ENCODE data around the gene DOK6. TPM values are rescaled to one million over a fixed set of nuclear protein-coding genes. Genes with fewer than 3 reads are reported as not detected.

Gene DOK6
- total and polyA plus RNA-seq, 2 experiments from 2014 or later = 0.29 to 0.42 TPM

DNA sequence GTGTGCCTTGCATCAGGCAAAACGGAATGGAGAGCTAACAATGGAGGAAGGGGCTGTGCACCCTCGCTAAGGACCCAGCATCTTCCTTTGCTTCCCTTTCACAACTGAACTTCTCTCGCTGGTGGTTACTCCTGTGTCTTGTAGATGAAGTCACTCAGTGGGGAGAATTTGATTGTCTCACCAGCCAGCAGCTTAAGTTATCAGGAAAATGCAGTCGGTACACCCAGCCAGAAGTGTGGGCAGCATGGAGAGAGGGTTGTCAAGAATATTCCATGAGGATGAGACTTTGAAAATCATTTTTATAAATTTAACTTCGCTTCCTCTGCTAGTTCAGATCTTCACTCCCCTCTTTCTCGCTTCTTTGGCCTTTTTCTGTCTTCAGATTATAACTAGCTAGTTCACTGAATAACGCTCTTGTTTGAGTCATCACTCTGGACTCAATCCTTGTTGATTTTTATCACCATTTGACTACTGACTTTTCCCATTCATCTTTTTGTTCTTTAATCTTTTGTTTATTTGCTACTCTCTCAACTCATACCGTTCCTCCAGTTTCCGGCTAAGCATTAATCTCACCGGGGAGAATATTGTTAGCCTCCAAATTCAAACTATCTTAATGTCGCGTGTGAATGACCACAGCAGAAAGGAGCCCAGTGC is 325.3 kb downstream of the DOK6 start (continued):
- TF ChIP-seq, protein P1, sequence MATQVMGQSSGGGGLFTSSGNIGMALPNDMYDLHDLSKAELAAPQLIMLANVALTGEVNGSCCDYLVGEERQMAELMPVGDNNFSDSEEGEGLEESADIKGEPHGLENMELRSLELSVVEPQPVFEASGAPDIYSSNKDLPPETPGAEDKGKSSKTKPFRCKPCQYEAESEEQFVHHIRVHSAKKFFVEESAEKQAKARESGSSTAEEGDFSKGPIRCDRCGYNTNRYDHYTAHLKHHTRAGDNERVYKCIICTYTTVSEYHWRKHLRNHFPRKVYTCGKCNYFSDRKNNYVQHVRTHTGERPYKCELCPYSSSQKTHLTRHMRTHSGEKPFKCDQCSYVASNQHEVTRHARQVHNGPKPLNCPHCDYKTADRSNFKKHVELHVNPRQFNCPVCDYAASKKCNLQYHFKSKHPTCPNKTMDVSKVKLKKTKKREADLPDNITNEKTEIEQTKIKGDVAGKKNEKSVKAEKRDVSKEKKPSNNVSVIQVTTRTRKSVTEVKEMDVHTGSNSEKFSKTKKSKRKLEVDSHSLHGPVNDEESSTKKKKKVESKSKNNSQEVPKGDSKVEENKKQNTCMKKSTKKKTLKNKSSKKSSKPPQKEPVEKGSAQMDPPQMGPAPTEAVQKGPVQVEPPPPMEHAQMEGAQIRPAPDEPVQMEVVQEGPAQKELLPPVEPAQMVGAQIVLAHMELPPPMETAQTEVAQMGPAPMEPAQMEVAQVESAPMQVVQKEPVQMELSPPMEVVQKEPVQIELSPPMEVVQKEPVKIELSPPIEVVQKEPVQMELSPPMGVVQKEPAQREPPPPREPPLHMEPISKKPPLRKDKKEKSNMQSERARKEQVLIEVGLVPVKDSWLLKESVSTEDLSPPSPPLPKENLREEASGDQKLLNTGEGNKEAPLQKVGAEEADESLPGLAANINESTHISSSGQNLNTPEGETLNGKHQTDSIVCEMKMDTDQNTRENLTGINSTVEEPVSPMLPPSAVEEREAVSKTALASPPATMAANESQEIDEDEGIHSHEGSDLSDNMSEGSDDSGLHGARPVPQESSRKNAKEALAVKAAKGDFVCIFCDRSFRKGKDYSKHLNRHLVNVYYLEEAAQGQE (IDR thresholded peaks at IDR 0.05; ENCODE audit: unreplicated experiment) = no peak
- TF ChIP-seq POLR2AphosphoS5 (IDR thresholded peaks at IDR 0.05; ENCODE audit: low read depth) (no peak), NANOG (IDR thresholded peaks at IDR 0.05; ENCODE audit: borderline replicate concordance) (no peak)

DNA sequence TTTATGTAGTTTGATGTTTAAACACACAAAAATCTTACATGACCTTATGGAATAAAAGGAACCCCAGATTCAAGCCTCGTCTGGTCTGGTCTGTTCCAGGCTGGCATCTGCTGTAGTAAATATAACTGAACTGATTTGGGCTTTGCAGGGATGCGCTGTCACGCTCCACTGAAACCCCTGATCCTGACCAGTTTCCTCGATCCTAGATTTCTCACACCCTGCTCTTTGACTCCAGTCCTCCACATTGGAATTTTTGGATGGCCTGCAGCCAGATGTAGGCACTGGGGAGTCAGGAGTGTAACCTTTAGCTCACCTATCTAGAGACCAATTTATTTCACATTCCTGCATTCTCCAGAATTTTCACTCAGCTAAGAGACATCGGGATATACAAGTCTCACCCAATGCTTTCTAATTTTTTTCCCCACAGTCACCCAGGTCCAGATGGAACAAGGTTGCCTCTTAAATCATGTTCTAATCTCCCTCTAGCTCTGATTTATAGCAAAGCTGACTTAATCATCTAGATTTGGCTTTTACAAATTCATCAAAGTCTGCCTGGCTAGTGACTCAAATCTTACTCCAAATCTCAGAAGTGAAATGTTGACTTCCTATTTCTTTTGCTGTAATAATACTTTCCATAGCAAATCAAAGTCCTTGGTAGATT is 327.4 kb downstream of the DOK6 start:
- peak; percentile 10 for DNase-seq (ENCODE audit: low spot score)
- Mint-ChIP-seq H3K9me3 (no peaks in the 10 kb centered on the region), H3K36me3 (ENCODE audit: low read depth) (no peaks in the 10 kb centered on the region), H3K4me1 (peaks cover 14% of the 10 kb centered on the region), H3K4me3 (no peak overlapping the region), H3K27me3 (ENCODE audit: insufficient read depth, low read depth, poor library complexity) (no peaks in the 10 kb centered on the region), H3K27ac (no peak overlapping the region)
- no peaks in the 10 kb centered on the region for H3K4me1 ChIP-seq (ENCODE audit: insufficient read depth)
- ATAC-seq = no peak
- H4K20me1 ChIP-seq (replicated peaks; ENCODE audit: insufficient read depth) = no peaks in the 10 kb centered on the region
- H2AFZ ChIP-seq = no peak overlapping the region
- no peak overlapping the region for H3K4me2 ChIP-seq
- H3K9me2 ChIP-seq (ENCODE audit: insufficient read depth) = no peaks in the 10 kb centered on the region
- H3K36me3 ChIP-seq (ENCODE audit: insufficient read depth) = no peaks in the 10 kb centered on the region
- H3F3A ChIP-seq (replicated peaks; ENCODE audit: low read depth) = no peaks in the 10 kb centered on the region
- H3K79me2 ChIP-seq (replicated peaks; ENCODE audit: insufficient read depth) = no peaks in the 10 kb centered on the region
- no peak overlapping the region for H3K27ac ChIP-seq (ENCODE audit: low read depth)
- H3K4me3 ChIP-seq = no peak overlapping the region
- no peaks in the 10 kb centered on the region for H3K27me3 ChIP-seq (ENCODE audit: insufficient read depth)
- TF ChIP-seq NANOG (IDR thresholded peaks at IDR 0.05; ENCODE audit: borderline replicate concordance) (no peak), STAT1 (IDR thresholded peaks at IDR 0.05; ENCODE audit: unreplicated experiment) (no peak)

DNA sequence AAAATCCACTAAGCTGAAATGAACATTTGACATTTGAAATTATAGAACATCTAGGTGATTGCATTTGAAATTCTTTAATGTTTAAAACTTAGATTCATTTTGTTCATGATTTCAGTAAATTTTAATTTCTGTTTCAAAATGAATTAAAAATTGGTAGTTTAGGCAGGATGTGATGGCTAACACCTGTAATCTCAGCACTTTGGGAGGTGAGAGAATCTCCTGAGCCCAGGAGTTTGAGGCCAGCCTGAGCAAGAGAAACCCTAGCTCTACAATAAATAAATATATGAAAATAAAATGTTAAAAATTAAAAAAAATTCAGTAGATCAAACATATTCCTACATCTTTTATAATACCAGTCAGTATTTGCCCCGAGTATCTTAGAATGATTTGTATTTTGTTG is 330.0 kb downstream of the DOK6 start:
- no peaks in the 10 kb centered on the region for H3K9me2 ChIP-seq (ENCODE audit: insufficient read depth)
- H3F3A ChIP-seq (replicated peaks; ENCODE audit: low read depth) = no peaks in the 10 kb centered on the region
- no peak overlapping the region for H3K27ac ChIP-seq (ENCODE audit: low read depth)
- peaks cover 7% of the 10 kb centered on the region; the same call in 2 of the 3 replicates for H3K36me3 Mint-ChIP-seq (ENCODE audit: low read depth)
- H3K79me2 ChIP-seq (replicated peaks; ENCODE audit: insufficient read depth) = no peaks in the 10 kb centered on the region
- H3K36me3 ChIP-seq (ENCODE audit: insufficient read depth) = no peaks in the 10 kb centered on the region
- no peak overlapping the region for H3K4me3 Mint-ChIP-seq
- H3K4me3 ChIP-seq = no peak overlapping the region
- TF ChIP-seq EZH2 (IDR thresholded peaks at IDR 0.05; ENCODE audit: low read depth, unreplicated experiment) = no peak
- TF ChIP-seq, protein P2, sequence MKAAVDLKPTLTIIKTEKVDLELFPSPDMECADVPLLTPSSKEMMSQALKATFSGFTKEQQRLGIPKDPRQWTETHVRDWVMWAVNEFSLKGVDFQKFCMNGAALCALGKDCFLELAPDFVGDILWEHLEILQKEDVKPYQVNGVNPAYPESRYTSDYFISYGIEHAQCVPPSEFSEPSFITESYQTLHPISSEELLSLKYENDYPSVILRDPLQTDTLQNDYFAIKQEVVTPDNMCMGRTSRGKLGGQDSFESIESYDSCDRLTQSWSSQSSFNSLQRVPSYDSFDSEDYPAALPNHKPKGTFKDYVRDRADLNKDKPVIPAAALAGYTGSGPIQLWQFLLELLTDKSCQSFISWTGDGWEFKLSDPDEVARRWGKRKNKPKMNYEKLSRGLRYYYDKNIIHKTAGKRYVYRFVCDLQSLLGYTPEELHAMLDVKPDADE (IDR thresholded peaks at IDR 0.05) = no peak
- no peak for TF ChIP-seq POLR2AphosphoS5 (IDR thresholded peaks at IDR 0.05; ENCODE audit: low read depth)
- TF ChIP-seq, protein P3, sequence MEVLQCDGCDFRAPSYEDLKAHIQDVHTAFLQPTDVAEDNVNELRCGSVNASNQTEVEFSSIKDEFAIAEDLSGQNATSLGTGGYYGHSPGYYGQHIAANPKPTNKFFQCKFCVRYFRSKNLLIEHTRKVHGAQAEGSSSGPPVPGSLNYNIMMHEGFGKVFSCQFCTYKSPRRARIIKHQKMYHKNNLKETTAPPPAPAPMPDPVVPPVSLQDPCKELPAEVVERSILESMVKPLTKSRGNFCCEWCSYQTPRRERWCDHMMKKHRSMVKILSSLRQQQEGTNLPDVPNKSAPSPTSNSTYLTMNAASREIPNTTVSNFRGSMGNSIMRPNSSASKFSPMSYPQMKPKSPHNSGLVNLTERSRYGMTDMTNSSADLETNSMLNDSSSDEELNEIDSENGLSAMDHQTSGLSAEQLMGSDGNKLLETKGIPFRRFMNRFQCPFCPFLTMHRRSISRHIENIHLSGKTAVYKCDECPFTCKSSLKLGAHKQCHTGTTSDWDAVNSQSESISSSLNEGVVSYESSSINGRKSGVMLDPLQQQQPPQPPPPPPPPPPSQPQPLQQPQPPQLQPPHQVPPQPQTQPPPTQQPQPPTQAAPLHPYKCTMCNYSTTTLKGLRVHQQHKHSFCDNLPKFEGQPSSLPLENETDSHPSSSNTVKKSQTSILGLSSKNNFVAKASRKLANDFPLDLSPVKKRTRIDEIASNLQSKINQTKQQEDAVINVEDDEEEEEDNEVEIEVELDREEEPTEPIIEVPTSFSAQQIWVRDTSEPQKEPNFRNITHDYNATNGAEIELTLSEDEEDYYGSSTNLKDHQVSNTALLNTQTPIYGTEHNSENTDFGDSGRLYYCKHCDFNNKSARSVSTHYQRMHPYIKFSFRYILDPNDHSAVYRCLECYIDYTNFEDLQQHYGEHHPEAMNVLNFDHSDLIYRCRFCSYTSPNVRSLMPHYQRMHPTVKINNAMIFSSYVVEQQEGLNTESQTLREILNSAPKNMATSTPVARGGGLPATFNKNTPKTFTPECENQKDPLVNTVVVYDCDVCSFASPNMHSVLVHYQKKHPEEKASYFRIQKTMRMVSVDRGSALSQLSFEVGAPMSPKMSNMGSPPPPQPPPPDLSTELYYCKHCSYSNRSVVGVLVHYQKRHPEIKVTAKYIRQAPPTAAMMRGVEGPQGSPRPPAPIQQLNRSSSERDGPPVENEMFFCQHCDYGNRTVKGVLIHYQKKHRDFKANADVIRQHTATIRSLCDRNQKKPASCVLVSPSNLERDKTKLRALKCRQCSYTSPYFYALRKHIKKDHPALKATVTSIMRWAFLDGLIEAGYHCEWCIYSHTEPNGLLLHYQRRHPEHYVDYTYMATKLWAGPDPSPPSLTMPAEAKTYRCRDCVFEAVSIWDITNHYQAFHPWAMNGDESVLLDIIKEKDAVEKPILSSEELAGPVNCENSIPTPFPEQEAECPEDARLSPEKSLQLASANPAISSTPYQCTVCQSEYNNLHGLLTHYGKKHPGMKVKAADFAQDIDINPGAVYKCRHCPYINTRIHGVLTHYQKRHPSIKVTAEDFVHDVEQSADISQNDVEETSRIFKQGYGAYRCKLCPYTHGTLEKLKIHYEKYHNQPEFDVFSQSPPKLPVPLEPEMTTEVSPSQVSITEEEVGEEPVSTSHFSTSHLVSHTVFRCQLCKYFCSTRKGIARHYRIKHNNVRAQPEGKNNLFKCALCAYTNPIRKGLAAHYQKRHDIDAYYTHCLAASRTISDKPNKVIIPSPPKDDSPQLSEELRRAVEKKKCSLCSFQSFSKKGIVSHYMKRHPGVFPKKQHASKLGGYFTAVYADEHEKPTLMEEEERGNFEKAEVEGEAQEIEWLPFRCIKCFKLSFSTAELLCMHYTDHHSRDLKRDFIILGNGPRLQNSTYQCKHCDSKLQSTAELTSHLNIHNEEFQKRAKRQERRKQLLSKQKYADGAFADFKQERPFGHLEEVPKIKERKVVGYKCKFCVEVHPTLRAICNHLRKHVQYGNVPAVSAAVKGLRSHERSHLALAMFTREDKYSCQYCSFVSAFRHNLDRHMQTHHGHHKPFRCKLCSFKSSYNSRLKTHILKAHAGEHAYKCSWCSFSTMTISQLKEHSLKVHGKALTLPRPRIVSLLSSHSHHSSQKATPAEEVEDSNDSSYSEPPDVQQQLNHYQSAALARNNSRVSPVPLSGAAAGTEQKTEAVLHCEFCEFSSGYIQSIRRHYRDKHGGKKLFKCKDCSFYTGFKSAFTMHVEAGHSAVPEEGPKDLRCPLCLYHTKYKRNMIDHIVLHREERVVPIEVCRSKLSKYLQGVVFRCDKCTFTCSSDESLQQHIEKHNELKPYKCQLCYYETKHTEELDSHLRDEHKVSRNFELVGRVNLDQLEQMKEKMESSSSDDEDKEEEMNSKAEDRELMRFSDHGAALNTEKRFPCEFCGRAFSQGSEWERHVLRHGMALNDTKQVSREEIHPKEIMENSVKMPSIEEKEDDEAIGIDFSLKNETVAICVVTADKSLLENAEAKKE (CRISPR knock-in tag; IDR thresholded peaks at IDR 0.05) = no peak
- TF ChIP-seq NANOG (IDR thresholded peaks at IDR 0.05; ENCODE audit: borderline replicate concordance) = no peak
- H3K4me2 ChIP-seq = no peak overlapping the region
- no peaks in the 10 kb centered on the region for H4K20me1 ChIP-seq (replicated peaks; ENCODE audit: insufficient read depth)
- ATAC-seq = no peak
- H3K9me3 Mint-ChIP-seq = peaks cover 7% of the 10 kb centered on the region; the same call in 2 of the 3 replicates
- H3K4me1 ChIP-seq (ENCODE audit: insufficient read depth) = no peaks in the 10 kb centered on the region
- H2AFZ ChIP-seq = no peak overlapping the region
- no peak for DNase-seq (ENCODE audit: low spot score)
- H3K27me3 Mint-ChIP-seq (ENCODE audit: insufficient read depth, low read depth, poor library complexity) = peaks cover 3% of the 10 kb centered on the region
- H3K27ac Mint-ChIP-seq = no peak overlapping the region
- no peaks in the 10 kb centered on the region for H3K27me3 ChIP-seq (ENCODE audit: insufficient read depth)
- H3K4me1 Mint-ChIP-seq = peaks cover 9% of the 10 kb centered on the region
